GM23338 (cell line): ENCODE results near the gene DIO1.

ENCODE experiments used
- CTCF ChIP-seq, 2 experiments: fragments of 200-600 bp in 1 of 2; sonication (generic) in 1 of 2; conservative IDR thresholded peaks; 2 replicates each; pipeline versions ENCODE4 v1.5.1 to v1.6.1; 2016 to 2017; ENCODE audit warnings: antibody characterized with exemption in 2 of 2, low read depth in 2 of 2, mild to moderate bottlenecking in 2 of 2, moderate library complexity in 1 of 2
- EZH2 ChIP-seq: fragments of 200-600 bp; sonication (generic); IDR thresholded peaks from one replicate; pipeline ENCODE4 v1.8.0; 2017; ENCODE audit warnings: antibody characterized with exemption, mild to moderate bottlenecking, low read depth; ENCODE audit not compliant: unreplicated experiment
- EZH2phosphoT487 ChIP-seq: fragments of 200-600 bp; sonication (generic); IDR thresholded peaks from one replicate; pipeline ENCODE4 v1.8.1; 2018; ENCODE audit warnings: antibody characterized with exemption; ENCODE audit not compliant: unreplicated experiment
- NANOG ChIP-seq: IDR thresholded peaks from 2 replicates; pipeline ENCODE4 v1.6.1; 2016; ENCODE audit warnings: antibody characterized with exemption, borderline replicate concordance
- POLR2AphosphoS5 ChIP-seq: IDR thresholded peaks from 2 replicates; pipeline ENCODE4 v1.6.1; 2016; ENCODE audit warnings: antibody characterized with exemption, low read depth

GRCh38 chr1:53895421-53895820 is 1.4 kb downstream of the DIO1 start:
- TF ChIP-seq CTCF (conservative IDR thresholded peaks at IDR 0.05; ENCODE audit: low read depth in 2 of 2): no peak
- TF ChIP-seq EZH2: no peak
- no peak for TF ChIP-seq POLR2AphosphoS5
- no peak for TF ChIP-seq NANOG
- no peak for TF ChIP-seq EZH2phosphoT487
